HCT116 (cell line): ENCODE data around the gene SERPINB13. TPM values are rescaled to one million over a fixed set of nuclear protein-coding genes. Genes with fewer than 3 reads are reported as not detected.

Experiments
- ATAC-seq: fragments of 200-7000 bp; cut with Tn5 transposase; 2 replicates; pipeline ENCODE4 v1.9.1; 2020; ENCODE audit warnings: mild to moderate bottlenecking, moderate library complexity
- BruUV-seq: library from RNA; stranded (reverse); fragments of 400-500 nt; replicated peaks from 2 replicates; lab custom pipeline; 2021; lab: Mats Ljungman, UMichigan
- CTCF ChIA-PET: fragments of 300-600 bp; sonication (Branson Sonifier 250); formaldehyde crosslinking; loops from one replicate; lab custom pipeline; 2021; ENCODE audit warnings: antibody characterized with exemption; lab: Charles Lee
- POLR2A ChIA-PET: fragments of 300-600, 350-600 bp; sonication (Branson Sonifier 250); formaldehyde crosslinking; loops from one replicate; lab custom pipeline; 2021; ENCODE audit warnings: antibody characterized with exemption; lab: Charles Lee
- RAD21 ChIA-PET, 2 experiments: fragments of 300-600 bp; sonication (Branson Sonifier 250); formaldehyde crosslinking; loops; one replicate each; lab custom pipeline; 2023; ENCODE audit warnings: low total read pairs in 2 of 2; ENCODE audit not compliant: uncharacterized antibody in 2 of 2, unreplicated experiment in 2 of 2, low non-redundant PET in 1 of 2; lab: Charles Lee
- DNase-seq: peaks from one replicate; pipeline ENCODE4 v3.0.0-alpha.2; 2010; ENCODE audit warnings: low read depth, low spot score
- H2AFZ ChIP-seq: fragments of 200-600 bp; shearing (Covaris generic), sonication (generic); 2 replicates; pipeline ENCODE4 v1.6.1; 2017; ENCODE audit warnings: low read depth, mixed run types, mixed read lengths, antibody characterized with exemption, low read length; ENCODE audit not compliant: poor library complexity, severe bottlenecking
- H3K27ac ChIP-seq: 2 replicates; pipeline ENCODE4 v1.5.1; 2012; ENCODE audit warnings: low read depth, low read length
- H3K27me3 ChIP-seq: fragments of 200-600 bp; sonication (generic); 2 replicates; pipeline ENCODE4 v1.6.1; 2016; ENCODE audit warnings: mixed run types, low read length, mixed read lengths; ENCODE audit not compliant: insufficient read depth
- H3K36me3 ChIP-seq, 2 experiments: fragments of 200-500 bp in 1 of 2; fragments of 200-600 bp in 1 of 2; sonication (Bioruptor generic) in 1 of 2; sonication (generic) in 1 of 2; 2 replicates each; pipeline versions ENCODE4 v1.5.1 to v1.6.1; 2014 to 2016; ENCODE audit warnings: low read length in 2 of 2, inconsistent platforms in 1 of 2, mixed read lengths in 1 of 2, mixed run types in 1 of 2; ENCODE audit not compliant: insufficient read depth in 2 of 2, control insufficient read depth in 1 of 2
- H3K4me1 ChIP-seq, 2 experiments: fragments of 200-600 bp in 1 of 2; sonication (generic) in 1 of 2; 2 replicates each; pipeline versions ENCODE4 v1.5.1 to v1.6.1; 2012 to 2017; ENCODE audit warnings: low read length in 2 of 2, inconsistent platforms in 1 of 2, mild to moderate bottlenecking in 1 of 2, mixed read lengths in 1 of 2, mixed run types in 1 of 2, moderate library complexity in 1 of 2; ENCODE audit not compliant: insufficient read depth in 2 of 2, control insufficient read depth in 1 of 2
- H3K4me2 ChIP-seq: fragments of 200-600 bp; sonication (generic); 2 replicates; pipeline ENCODE4 v1.6.1; 2017; ENCODE audit warnings: mixed run types, low read length, mixed read lengths
- H3K4me3 ChIP-seq, 2 experiments: fragments of 200-600 bp in 1 of 2; sonication (generic) in 1 of 2; replicated peaks in 1 of 2; 2 replicates each; pipeline ENCODE4 v1.5.1; 2011 to 2016; ENCODE audit warnings: low read length in 2 of 2, control low read depth in 1 of 2, low read depth in 1 of 2, mild to moderate bottlenecking in 1 of 2, mixed read lengths in 1 of 2, mixed run types in 1 of 2
- H3K79me2 ChIP-seq: fragments of 200-600 bp; sonication (generic); 2 replicates; pipeline ENCODE4 v1.6.1; 2017; ENCODE audit warnings: mild to moderate bottlenecking, mixed run types, low read length, moderate library complexity, mixed read lengths; ENCODE audit not compliant: insufficient read depth
- H3K9ac ChIP-seq: fragments of 200-600 bp; sonication (generic); 2 replicates; pipeline ENCODE4 v1.6.1; 2016; ENCODE audit warnings: low read length, mixed read lengths
- H3K9me2 ChIP-seq: fragments of 200-600 bp; sonication (generic), shearing (Covaris generic); 2 replicates; pipeline ENCODE4 v1.6.1; 2017; ENCODE audit warnings: mixed run types, mild to moderate bottlenecking, moderate library complexity; ENCODE audit not compliant: insufficient read depth
- H3K9me3 ChIP-seq, 2 experiments: fragments of 200-500 bp in 1 of 2; fragments of 200-600 bp in 1 of 2; sonication (Bioruptor generic) in 1 of 2; sonication (generic) in 1 of 2; 2 replicates each; pipeline ENCODE4 v1.6.1; 2014 to 2017; ENCODE audit warnings: low read length in 2 of 2, mixed read lengths in 2 of 2, inconsistent platforms in 1 of 2, low read depth in 1 of 2, mild to moderate bottlenecking in 1 of 2, mixed run types in 1 of 2, moderate library complexity in 1 of 2; ENCODE audit not compliant: control insufficient read depth in 1 of 2, insufficient read depth in 1 of 2
- H4K20me1 ChIP-seq: fragments of 200-600 bp; sonication (generic), shearing (Covaris generic); 2 replicates; pipeline ENCODE4 v1.6.1; 2017; ENCODE audit warnings: mixed run types, mild to moderate bottlenecking, moderate library complexity; ENCODE audit not compliant: insufficient read depth
- CBX3 ChIP-seq: IDR thresholded peaks from 2 replicates; pipeline ENCODE4 v1.6.1; 2012; ENCODE audit warnings: low read depth
- EGR1 ChIP-seq: IDR thresholded peaks from 2 replicates; pipeline ENCODE4 v1.6.1; 2012; ENCODE audit warnings: low read depth
- ELF1 ChIP-seq: IDR thresholded peaks from 2 replicates; pipeline ENCODE4 v1.6.1; 2012; ENCODE audit warnings: low read depth, borderline replicate concordance
- EZH2 ChIP-seq: fragments of 200-600 bp; sonication (generic); IDR thresholded peaks from 2 replicates; pipeline ENCODE4 v1.6.1; 2017; ENCODE audit warnings: antibody characterized with exemption, mixed run types
- EZH2phosphoT487 ChIP-seq: fragments of 200-600 bp; IDR thresholded peaks from 2 replicates; pipeline ENCODE4 v1.6.1; 2018; ENCODE audit warnings: antibody characterized with exemption, borderline replicate concordance
- JUND ChIP-seq: IDR thresholded peaks from 2 replicates; pipeline ENCODE4 v1.6.1; 2012
- POLR2A ChIP-seq: IDR thresholded peaks from 2 replicates; pipeline ENCODE4 v1.7.0; 2011; ENCODE audit warnings: borderline replicate concordance; ENCODE audit not compliant: insufficient read depth, insufficient read length; ENCODE audit errors: extremely low read depth
- POLR2AphosphoS5 ChIP-seq: IDR thresholded peaks from 2 replicates; pipeline ENCODE4 v1.6.1; 2011; ENCODE audit warnings: mild to moderate bottlenecking, low read depth, low read length, moderate library complexity
- RAD21 ChIP-seq: IDR thresholded peaks from 2 replicates; pipeline ENCODE4 v1.6.1; 2012; ENCODE audit warnings: low read depth, mild to moderate bottlenecking
- SIN3A ChIP-seq: IDR thresholded peaks from 2 replicates; pipeline ENCODE4 v1.6.1; 2012; ENCODE audit warnings: low read depth
- SP1 ChIP-seq: IDR thresholded peaks from 2 replicates; pipeline ENCODE4 v1.6.1; 2012; ENCODE audit warnings: low read depth
- SRF ChIP-seq: IDR thresholded peaks from 2 replicates; pipeline ENCODE4 v1.6.1; 2012; ENCODE audit warnings: low read depth
- ZNF274 ChIP-seq: fragments of 200-500 bp; sonication (Bioruptor generic); IDR thresholded peaks from 2 replicates; pipeline ENCODE4 v1.6.1; 2014; ENCODE audit warnings: mild to moderate bottlenecking, low read depth, low read length, inconsistent platforms
- intact Hi-C: fragments of 100-400 bp; cut with micrococcal nuclease; formaldehyde crosslinking; loops from 2 replicates; pipeline ENCODE4 v1.10.0; 2022
- total RNA-seq: library from RNA; stranded (reverse); gene quantifications from one replicate; pipeline ENCODE4 v1.2.1, GENCODE V29; 2021; ENCODE audit not compliant: unreplicated experiment
- TF ChIP-seq, protein P1 (sequence below), 3 experiments: fragments of 200-600 bp in 1 of 3; sonication (generic) in 1 of 3; IDR thresholded peaks in 2 of 3; conservative IDR thresholded peaks in 1 of 3; 2 replicates each; pipeline ENCODE4 v1.5.1; 2012 to 2017; ENCODE audit warnings: low read depth in 2 of 3, low read length in 2 of 3, antibody characterized with exemption in 1 of 3, borderline replicate concordance in 1 of 3, control low read depth in 1 of 3, mild to moderate bottlenecking in 1 of 3, mixed read lengths in 1 of 3, mixed run types in 1 of 3, moderate library complexity in 1 of 3; ENCODE audit not compliant: insufficient read depth in 1 of 3
- TF ChIP-seq, protein P2 (sequence below): IDR thresholded peaks from 2 replicates; pipeline ENCODE4 v1.6.1; 2012
- TF ChIP-seq, protein P3 (sequence below): IDR thresholded peaks from 2 replicates; pipeline ENCODE4 v1.6.1; 2012

SERPINB13 gene
- total RNA-seq, 1 experiment from 2014 or later: 0.07 TPM

DNA sequence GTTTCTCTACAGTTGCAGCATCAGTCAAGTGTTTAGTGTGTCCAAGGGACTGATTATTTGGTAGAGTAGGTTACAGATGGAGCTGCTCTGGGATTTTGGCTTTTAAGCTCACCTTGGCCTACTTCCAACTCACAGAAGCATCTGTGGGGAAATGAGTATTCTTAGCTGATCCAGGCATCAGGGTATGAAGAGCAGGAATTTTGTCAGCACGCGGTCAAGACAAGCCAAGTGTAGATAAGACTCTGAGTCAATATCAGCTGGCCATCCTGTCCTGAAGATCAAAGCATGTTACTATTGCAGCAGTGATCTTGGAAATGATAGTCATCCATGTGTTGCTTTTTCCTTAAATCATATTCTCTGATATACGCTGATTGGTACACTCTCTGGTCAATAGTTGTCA, 32.5 kb downstream of the SERPINB13 start:
- no peak for TF ChIP-seq SRF
- no peak for TF ChIP-seq RAD21
- TF ChIP-seq EGR1: no peak
- no peak for TF ChIP-seq CBX3
- TF ChIP-seq, protein P1, sequence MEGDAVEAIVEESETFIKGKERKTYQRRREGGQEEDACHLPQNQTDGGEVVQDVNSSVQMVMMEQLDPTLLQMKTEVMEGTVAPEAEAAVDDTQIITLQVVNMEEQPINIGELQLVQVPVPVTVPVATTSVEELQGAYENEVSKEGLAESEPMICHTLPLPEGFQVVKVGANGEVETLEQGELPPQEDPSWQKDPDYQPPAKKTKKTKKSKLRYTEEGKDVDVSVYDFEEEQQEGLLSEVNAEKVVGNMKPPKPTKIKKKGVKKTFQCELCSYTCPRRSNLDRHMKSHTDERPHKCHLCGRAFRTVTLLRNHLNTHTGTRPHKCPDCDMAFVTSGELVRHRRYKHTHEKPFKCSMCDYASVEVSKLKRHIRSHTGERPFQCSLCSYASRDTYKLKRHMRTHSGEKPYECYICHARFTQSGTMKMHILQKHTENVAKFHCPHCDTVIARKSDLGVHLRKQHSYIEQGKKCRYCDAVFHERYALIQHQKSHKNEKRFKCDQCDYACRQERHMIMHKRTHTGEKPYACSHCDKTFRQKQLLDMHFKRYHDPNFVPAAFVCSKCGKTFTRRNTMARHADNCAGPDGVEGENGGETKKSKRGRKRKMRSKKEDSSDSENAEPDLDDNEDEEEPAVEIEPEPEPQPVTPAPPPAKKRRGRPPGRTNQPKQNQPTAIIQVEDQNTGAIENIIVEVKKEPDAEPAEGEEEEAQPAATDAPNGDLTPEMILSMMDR (IDR thresholded peaks at IDR 0.05 in 2 of 3, conservative IDR thresholded peaks at IDR 0.05 in 1 of 3; ENCODE audit: borderline replicate concordance in 1 of 3, insufficient read depth in 1 of 3, low read depth in 2 of 3, low read length in 2 of 3): no peak
- TF ChIP-seq, protein P2, sequence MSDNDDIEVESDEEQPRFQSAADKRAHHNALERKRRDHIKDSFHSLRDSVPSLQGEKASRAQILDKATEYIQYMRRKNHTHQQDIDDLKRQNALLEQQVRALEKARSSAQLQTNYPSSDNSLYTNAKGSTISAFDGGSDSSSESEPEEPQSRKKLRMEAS: no peak
- TF ChIP-seq ELF1: no peak
- TF ChIP-seq POLR2A: no peak
- intact Hi-C loops: no loop called here

DNA sequence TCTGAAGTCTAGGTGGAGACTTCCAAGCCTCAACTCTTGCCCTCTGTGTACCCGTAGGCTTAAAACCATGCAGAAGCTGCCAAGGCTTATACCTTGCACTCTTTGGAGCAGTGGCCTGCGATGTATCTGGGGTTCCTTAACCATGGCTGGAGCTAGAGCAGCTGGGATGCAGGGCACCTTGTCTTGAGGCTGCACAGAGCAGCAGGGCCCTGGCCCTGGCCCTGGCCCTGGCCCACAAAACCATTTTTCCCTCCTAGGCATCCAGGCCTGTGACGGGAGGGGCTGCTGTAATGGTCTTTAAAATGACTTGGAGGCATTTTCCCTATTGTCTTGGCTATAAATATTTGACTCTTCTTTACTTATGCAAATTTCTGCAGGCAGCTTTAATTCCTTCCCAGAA, 37.7 kb downstream of the SERPINB13 start:
- H3K4me1 ChIP-seq: no peaks in the 10 kb centered on the region
- no peaks in the 10 kb centered on the region for H3K79me2 ChIP-seq
- no peak overlapping the region for H3K27ac ChIP-seq
- no peak overlapping the region for H3K9ac ChIP-seq
- RAD21 ChIA-PET: no interaction called here
- no peaks in the 10 kb centered on the region for H3K9me2 ChIP-seq
- no TSS peak for BruUV-seq
- TF ChIP-seq, protein P1 (IDR thresholded peaks at IDR 0.05 in 2 of 3, conservative IDR thresholded peaks at IDR 0.05 in 1 of 3; ENCODE audit: borderline replicate concordance in 1 of 3, insufficient read depth in 1 of 3, low read depth in 2 of 3, low read length in 2 of 3): no peak
- TF ChIP-seq SP1 (no peak), SIN3A (no peak), POLR2AphosphoS5 (no peak), RAD21 (no peak), EZH2 (no peak), EZH2phosphoT487 (no peak), ELF1 (no peak), JUND (no peak), ZNF274 (no peak)
- TF ChIP-seq, protein P3, sequence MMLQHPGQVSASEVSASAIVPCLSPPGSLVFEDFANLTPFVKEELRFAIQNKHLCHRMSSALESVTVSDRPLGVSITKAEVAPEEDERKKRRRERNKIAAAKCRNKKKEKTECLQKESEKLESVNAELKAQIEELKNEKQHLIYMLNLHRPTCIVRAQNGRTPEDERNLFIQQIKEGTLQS: no peak
- DNase-seq (no peak), ATAC-seq (no peak)
- H3K36me3 ChIP-seq: no peaks in the 10 kb centered on the region
- CTCF ChIA-PET: no interaction called here
- no peak overlapping the region for H3K4me3 ChIP-seq
- no peak overlapping the region for H3K4me2 ChIP-seq
- no peaks in the 10 kb centered on the region for H4K20me1 ChIP-seq
- H2AFZ ChIP-seq: no peak overlapping the region
- POLR2A ChIA-PET: no interaction called here
- intact Hi-C loops: no loop called here
- no peaks in the 10 kb centered on the region for H3K27me3 ChIP-seq
- peaks cover 0 to 29% of the 10 kb centered on the region in 2 experiments; a peak in 2 of 4 replicates for H3K9me3 ChIP-seq

More for the DNA sequence above, 32.5 kb downstream of the SERPINB13 start:
- ChIA-PET CTCF (no interaction called here), POLR2A (no interaction called here), RAD21 (no interaction called here)
- no peak overlapping the region for H2AFZ ChIP-seq
- H3K9me3 ChIP-seq: peaks cover 0 to 7% of the 10 kb centered on the region in 2 experiments; a peak in 2 of 4 replicates
- no peaks in the 10 kb centered on the region for H3K79me2 ChIP-seq
- no peak overlapping the region for H3K4me3 ChIP-seq
- BruUV-seq: no TSS peak
- no peaks in the 10 kb centered on the region for H3K4me1 ChIP-seq
- H3K9ac ChIP-seq: no peak overlapping the region
- no peaks in the 10 kb centered on the region for H3K9me2 ChIP-seq
- ATAC-seq (no peak), DNase-seq (no peak)
- H3K27ac ChIP-seq: no peak overlapping the region
- H3K27me3 ChIP-seq: no peaks in the 10 kb centered on the region
- H3K4me2 ChIP-seq: no peak overlapping the region
- no peaks in the 10 kb centered on the region for H3K36me3 ChIP-seq
- no peaks in the 10 kb centered on the region for H4K20me1 ChIP-seq
